Liver (tissue), 9 donors: ENCODE data around the gene RTN4R. TPM values are rescaled to one million over a fixed set of nuclear protein-coding genes. Genes with fewer than 3 reads are reported as not detected.

ENCODE experiments used
- DNase-seq: peaks from one replicate; pipeline ENCODE4 v3.0.0-alpha.2; 2017; ENCODE audit warnings: low spot score
- H3K27ac ChIP-seq, 2 donors: one replicate each; pipeline ENCODE4 v1.7.0; 2013; ENCODE audit warnings: inconsistent platforms in 2 of 2, low read length in 2 of 2, control low read depth in 1 of 2, low read depth in 1 of 2, mild to moderate bottlenecking in 1 of 2
- H3K27me3 ChIP-seq, 4 donors: one replicate each; pipeline versions ENCODE4 v1.6.1 to v1.7.0; 2013; ENCODE audit warnings: low read length in 3 of 4, inconsistent platforms in 1 of 4, mild to moderate bottlenecking in 1 of 4, moderate library complexity in 1 of 4; ENCODE audit not compliant: control insufficient read depth in 4 of 4, insufficient read depth in 4 of 4
- H3K36me3 ChIP-seq, 4 donors: one replicate each; pipeline versions ENCODE4 v1.6.1 to v1.7.0; 2013; ENCODE audit warnings: low read length in 3 of 4, mild to moderate bottlenecking in 3 of 4, low read depth in 1 of 4, moderate library complexity in 1 of 4; ENCODE audit not compliant: control insufficient read depth in 4 of 4, insufficient read depth in 3 of 4
- H3K4me1 ChIP-seq, 4 donors: one replicate each; pipeline versions ENCODE4 v1.6.1 to v1.7.0; 2013; ENCODE audit warnings: low read length in 3 of 4, mild to moderate bottlenecking in 3 of 4, moderate library complexity in 1 of 4; ENCODE audit not compliant: control insufficient read depth in 4 of 4, insufficient read depth in 4 of 4
- H3K4me3 ChIP-seq, 3 donors: one replicate each; pipeline versions ENCODE4 v1.6.1 to v1.7.0; 2013; ENCODE audit warnings: low read length in 3 of 3, control low read depth in 1 of 3, low read depth in 1 of 3, mild to moderate bottlenecking in 1 of 3
- H3K9ac ChIP-seq, 2 donors: one replicate each; pipeline ENCODE4 v1.7.0; 2013; ENCODE audit warnings: low read length in 2 of 2, mild to moderate bottlenecking in 2 of 2, moderate library complexity in 2 of 2, control low read depth in 1 of 2, low read depth in 1 of 2
- H3K9me3 ChIP-seq, 4 donors: one replicate each; pipeline versions ENCODE4 v1.6.1 to v1.7.0; 2013; ENCODE audit warnings: low read length in 3 of 4; ENCODE audit not compliant: control insufficient read depth in 4 of 4
- ATF3 ChIP-seq: IDR thresholded peaks from 2 replicates; pipeline ENCODE4 v1.6.1; 2016; ENCODE audit warnings: antibody characterized with exemption
- EGR1 ChIP-seq, 2 donors: IDR thresholded peaks; 2 replicates each; pipeline ENCODE4 v1.6.1; 2016 to 2018; ENCODE audit warnings: antibody characterized with exemption in 2 of 2, low read depth in 2 of 2
- FOXA1 ChIP-seq: IDR thresholded peaks from 2 replicates; pipeline ENCODE4 v1.6.1; 2016; ENCODE audit warnings: antibody characterized with exemption
- FOXA2 ChIP-seq: IDR thresholded peaks from 2 replicates; pipeline ENCODE4 v1.6.1; 2016; ENCODE audit warnings: antibody characterized with exemption
- GABPA ChIP-seq, 2 donors: IDR thresholded peaks in 1 of 2; conservative IDR thresholded peaks in 1 of 2; 2 replicates each; pipeline ENCODE4 v1.6.1; 2016; ENCODE audit warnings: antibody characterized with exemption in 2 of 2, mild to moderate bottlenecking in 1 of 2, moderate library complexity in 1 of 2
- HNF4A ChIP-seq, 2 donors: conservative IDR thresholded peaks; 2 replicates each; pipeline ENCODE4 v1.6.1; 2016; ENCODE audit warnings: antibody characterized with exemption in 2 of 2, mild to moderate bottlenecking in 2 of 2
- JUND ChIP-seq, 2 donors: IDR thresholded peaks; 2 replicates each; pipeline ENCODE4 v1.6.1; 2016; ENCODE audit warnings: antibody characterized with exemption in 2 of 2
- MAX ChIP-seq: IDR thresholded peaks from 2 replicates; pipeline ENCODE4 v1.6.1; 2016; ENCODE audit warnings: antibody characterized with exemption
- NR2F2 ChIP-seq: IDR thresholded peaks from 2 replicates; pipeline ENCODE4 v1.6.1; 2016; ENCODE audit warnings: antibody characterized with exemption
- RAD21 ChIP-seq, 2 donors: IDR thresholded peaks; 2 replicates each; pipeline ENCODE4 v1.6.1; 2016; ENCODE audit warnings: antibody characterized with exemption in 2 of 2, mild to moderate bottlenecking in 2 of 2
- RXRA ChIP-seq, 2 donors: IDR thresholded peaks; 2 replicates each; pipeline ENCODE4 v1.6.1; 2017 to 2018; ENCODE audit warnings: antibody characterized with exemption in 2 of 2, mild to moderate bottlenecking in 1 of 2
- SP1 ChIP-seq: IDR thresholded peaks from 2 replicates; pipeline ENCODE4 v1.6.1; 2018; ENCODE audit warnings: antibody characterized with exemption, mild to moderate bottlenecking
- TAF1 ChIP-seq: conservative IDR thresholded peaks from 2 replicates; pipeline ENCODE4 v1.6.1; 2016; ENCODE audit warnings: antibody characterized with exemption, mild to moderate bottlenecking
- YY1 ChIP-seq: IDR thresholded peaks from 2 replicates; pipeline ENCODE4 v1.6.1; 2016; ENCODE audit warnings: antibody characterized with exemption, mild to moderate bottlenecking
- WGBS: extraction: QIAGEN DNeasy Blood & Tissue Kit; methylation state at CpG from one replicate; pipeline ENCODE4 v1.1.7; 2013; 5-methylcytosine and 5-hydroxymethylcytosine counted together
- polyA plus RNA-seq, 2 donors: library from polyadenylated mRNA; stranded (reverse) in 1 of 2; unstranded in 1 of 2; fragments of 200-250 nt in 1 of 2; fragments of >200 nt in 1 of 2; fragmentation: Nextera tagmentation in 1 of 2; extraction: Ambion mirVana in 1 of 2; gene quantifications; one replicate each; pipeline versions ENCODE4 v1.2.1 to v1.2.3, GENCODE V29; 2013 to 2015
- total RNA-seq, 2 donors: library from RNA; depleted of rRNA; stranded (reverse); fragments of >200 nt; gene quantifications; one replicate each; pipeline ENCODE4 v1.2.3, GENCODE V29; 2014
- TF ChIP-seq, protein P1 (sequence below): fragments of 150-350 bp; IDR thresholded peaks from 2 replicates; pipeline ENCODE4 v1.5.1; 2017; ENCODE audit warnings: improper control_type of control experiment, low read depth, low read length; ENCODE audit not compliant: missing input control
- TF ChIP-seq, protein P2 (sequence below): IDR thresholded peaks from 2 replicates; pipeline ENCODE4 v1.6.1; 2016; ENCODE audit warnings: antibody characterized with exemption, mild to moderate bottlenecking
- TF ChIP-seq, protein P3 (sequence below): IDR thresholded peaks from 2 replicates; pipeline ENCODE4 v1.6.1; 2016; ENCODE audit warnings: antibody characterized with exemption
- donor health status: healthy.
- donor health status: healthy.
- donor health status: healthy.
- donor health status: healthy.
- donor health status: healthy.

RTN4R gene
- total and polyA plus RNA-seq, 4 donors = 0.33 to 10.4 (median 1.1) TPM

DNA sequence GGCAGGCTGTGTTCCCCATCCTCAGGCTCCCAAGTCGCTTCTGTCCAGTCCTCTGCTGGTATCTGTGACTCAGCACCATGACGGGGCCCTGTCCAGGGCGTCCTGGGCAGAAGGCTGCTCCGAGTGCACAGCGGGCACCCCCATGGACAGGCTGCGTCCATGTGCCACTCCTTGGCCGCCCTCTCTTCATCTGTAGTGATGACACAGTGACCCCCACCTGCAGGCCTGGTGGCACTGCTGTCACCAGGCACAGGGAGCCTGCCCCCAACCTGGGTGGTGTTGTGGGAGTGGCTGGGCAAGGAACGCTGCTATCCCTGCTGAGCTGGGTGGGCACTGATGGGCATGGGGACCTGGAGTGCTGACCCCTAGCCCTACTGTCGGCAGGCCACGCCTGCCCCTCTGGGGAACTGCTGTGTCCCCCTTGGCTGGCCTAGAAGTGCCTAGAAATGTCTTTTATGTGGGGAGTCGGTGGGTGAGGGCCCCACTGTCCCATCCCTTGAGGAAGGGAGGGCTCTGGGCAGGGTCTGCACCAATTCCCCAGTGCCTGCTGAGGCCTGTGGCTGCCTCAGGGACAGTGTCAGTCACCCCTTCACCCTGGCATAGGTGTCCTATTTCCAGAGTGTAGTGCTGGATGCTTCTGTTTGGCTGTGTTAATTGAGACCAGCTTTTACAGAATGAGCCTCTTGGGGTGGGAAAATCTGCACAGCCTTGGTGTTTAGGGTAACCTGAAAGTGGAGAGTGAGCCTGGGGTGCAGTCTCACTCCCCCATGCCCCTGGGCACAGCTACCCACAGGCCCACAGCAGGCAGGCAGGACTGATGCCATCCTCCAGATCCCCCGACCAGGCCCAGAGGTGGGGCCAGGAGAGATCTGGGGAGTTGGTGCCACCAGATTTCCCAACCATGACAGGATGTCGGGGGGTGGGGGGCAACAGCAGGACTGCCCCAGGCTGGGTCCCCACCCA lies 34.5 kb downstream of the RTN4R start:
- H3K36me3 ChIP-seq = no peaks in the 10 kb centered on the region
- TF ChIP-seq HNF4A (conservative IDR thresholded peaks at IDR 0.05) (no peak), FOXA1 (no peak), EGR1 (IDR thresholded peaks at IDR 0.05; ENCODE audit: low read depth in 2 of 2) (no peak), FOXA2 (no peak), YY1 (no peak), TAF1 (no peak), RAD21 (IDR thresholded peaks at IDR 0.05) (no peak), SP1 (no peak), JUND (IDR thresholded peaks at IDR 0.05) (no peak)
- TF ChIP-seq, protein P1, sequence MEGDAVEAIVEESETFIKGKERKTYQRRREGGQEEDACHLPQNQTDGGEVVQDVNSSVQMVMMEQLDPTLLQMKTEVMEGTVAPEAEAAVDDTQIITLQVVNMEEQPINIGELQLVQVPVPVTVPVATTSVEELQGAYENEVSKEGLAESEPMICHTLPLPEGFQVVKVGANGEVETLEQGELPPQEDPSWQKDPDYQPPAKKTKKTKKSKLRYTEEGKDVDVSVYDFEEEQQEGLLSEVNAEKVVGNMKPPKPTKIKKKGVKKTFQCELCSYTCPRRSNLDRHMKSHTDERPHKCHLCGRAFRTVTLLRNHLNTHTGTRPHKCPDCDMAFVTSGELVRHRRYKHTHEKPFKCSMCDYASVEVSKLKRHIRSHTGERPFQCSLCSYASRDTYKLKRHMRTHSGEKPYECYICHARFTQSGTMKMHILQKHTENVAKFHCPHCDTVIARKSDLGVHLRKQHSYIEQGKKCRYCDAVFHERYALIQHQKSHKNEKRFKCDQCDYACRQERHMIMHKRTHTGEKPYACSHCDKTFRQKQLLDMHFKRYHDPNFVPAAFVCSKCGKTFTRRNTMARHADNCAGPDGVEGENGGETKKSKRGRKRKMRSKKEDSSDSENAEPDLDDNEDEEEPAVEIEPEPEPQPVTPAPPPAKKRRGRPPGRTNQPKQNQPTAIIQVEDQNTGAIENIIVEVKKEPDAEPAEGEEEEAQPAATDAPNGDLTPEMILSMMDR = no peak
- TF ChIP-seq, protein P2, sequence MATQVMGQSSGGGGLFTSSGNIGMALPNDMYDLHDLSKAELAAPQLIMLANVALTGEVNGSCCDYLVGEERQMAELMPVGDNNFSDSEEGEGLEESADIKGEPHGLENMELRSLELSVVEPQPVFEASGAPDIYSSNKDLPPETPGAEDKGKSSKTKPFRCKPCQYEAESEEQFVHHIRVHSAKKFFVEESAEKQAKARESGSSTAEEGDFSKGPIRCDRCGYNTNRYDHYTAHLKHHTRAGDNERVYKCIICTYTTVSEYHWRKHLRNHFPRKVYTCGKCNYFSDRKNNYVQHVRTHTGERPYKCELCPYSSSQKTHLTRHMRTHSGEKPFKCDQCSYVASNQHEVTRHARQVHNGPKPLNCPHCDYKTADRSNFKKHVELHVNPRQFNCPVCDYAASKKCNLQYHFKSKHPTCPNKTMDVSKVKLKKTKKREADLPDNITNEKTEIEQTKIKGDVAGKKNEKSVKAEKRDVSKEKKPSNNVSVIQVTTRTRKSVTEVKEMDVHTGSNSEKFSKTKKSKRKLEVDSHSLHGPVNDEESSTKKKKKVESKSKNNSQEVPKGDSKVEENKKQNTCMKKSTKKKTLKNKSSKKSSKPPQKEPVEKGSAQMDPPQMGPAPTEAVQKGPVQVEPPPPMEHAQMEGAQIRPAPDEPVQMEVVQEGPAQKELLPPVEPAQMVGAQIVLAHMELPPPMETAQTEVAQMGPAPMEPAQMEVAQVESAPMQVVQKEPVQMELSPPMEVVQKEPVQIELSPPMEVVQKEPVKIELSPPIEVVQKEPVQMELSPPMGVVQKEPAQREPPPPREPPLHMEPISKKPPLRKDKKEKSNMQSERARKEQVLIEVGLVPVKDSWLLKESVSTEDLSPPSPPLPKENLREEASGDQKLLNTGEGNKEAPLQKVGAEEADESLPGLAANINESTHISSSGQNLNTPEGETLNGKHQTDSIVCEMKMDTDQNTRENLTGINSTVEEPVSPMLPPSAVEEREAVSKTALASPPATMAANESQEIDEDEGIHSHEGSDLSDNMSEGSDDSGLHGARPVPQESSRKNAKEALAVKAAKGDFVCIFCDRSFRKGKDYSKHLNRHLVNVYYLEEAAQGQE = no peak
- TF ChIP-seq, protein P3, sequence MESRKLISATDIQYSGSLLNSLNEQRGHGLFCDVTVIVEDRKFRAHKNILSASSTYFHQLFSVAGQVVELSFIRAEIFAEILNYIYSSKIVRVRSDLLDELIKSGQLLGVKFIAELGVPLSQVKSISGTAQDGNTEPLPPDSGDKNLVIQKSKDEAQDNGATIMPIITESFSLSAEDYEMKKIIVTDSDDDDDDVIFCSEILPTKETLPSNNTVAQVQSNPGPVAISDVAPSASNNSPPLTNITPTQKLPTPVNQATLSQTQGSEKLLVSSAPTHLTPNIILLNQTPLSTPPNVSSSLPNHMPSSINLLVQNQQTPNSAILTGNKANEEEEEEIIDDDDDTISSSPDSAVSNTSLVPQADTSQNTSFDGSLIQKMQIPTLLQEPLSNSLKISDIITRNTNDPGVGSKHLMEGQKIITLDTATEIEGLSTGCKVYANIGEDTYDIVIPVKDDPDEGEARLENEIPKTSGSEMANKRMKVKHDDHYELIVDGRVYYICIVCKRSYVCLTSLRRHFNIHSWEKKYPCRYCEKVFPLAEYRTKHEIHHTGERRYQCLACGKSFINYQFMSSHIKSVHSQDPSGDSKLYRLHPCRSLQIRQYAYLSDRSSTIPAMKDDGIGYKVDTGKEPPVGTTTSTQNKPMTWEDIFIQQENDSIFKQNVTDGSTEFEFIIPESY = no peak
- H3K27me3 ChIP-seq = no peaks in the 10 kb centered on the region
- no peak overlapping the region for H3K4me3 ChIP-seq
- no peaks in the 10 kb centered on the region for H3K9me3 ChIP-seq
- H3K27ac ChIP-seq = no peak overlapping the region
- H3K4me1 ChIP-seq = peaks cover 25 to 62% (median 49%) of the 10 kb centered on the region in 4 donors
- DNase-seq = no peak
- 94% methylated on average over 13 of the region's 13 CpGs for WGBS
- H3K9ac ChIP-seq = no peak overlapping the region

DNA sequence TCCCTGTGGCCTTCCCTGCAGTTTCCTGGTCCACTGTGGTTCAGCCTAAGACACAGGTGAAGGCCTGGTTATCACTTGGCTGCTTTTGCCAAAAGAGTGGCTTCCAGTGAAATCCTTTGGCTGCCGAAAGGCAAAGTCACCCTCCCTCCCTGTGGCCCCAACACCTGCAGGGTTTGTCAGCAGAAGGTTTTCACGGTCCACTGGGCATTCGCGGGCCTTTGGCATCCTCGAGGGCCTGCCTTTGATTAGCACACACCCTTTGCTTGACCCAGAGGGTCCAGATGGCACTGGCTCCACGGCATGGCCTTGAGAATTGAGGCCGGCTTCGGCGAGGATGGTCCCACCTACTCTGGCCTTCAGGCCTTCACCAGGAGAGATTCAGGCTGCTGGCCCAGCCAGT lies 35.3 kb downstream of the RTN4R start:
- Histone ChIP-seq H3K9ac (no peak overlapping the region), H3K36me3 (no peaks in the 10 kb centered on the region), H3K4me3 (no peak overlapping the region), H3K27ac (no peak overlapping the region), H3K9me3 (no peaks in the 10 kb centered on the region), H3K27me3 (no peaks in the 10 kb centered on the region), H3K4me1 (peaks cover 25 to 54% (median 45%) of the 10 kb centered on the region in 4 donors)
- WGBS = 91% methylated on average over 9 of the region's 9 CpGs
- no peak for DNase-seq
- TF ChIP-seq JUND (IDR thresholded peaks at IDR 0.05) (no peak), RAD21 (IDR thresholded peaks at IDR 0.05) (no peak), FOXA2 (no peak), SP1 (no peak), EGR1 (IDR thresholded peaks at IDR 0.05; ENCODE audit: low read depth in 2 of 2) (no peak), ATF3 (no peak), GABPA (IDR thresholded peaks at IDR 0.05 in 1 of 2, conservative IDR thresholded peaks at IDR 0.05 in 1 of 2) (no peak), RXRA (IDR thresholded peaks at IDR 0.05) (no peak), NR2F2 (no peak), MAX (no peak)
- TF ChIP-seq, protein P3 = no peak
- TF ChIP-seq, protein P1 = no peak
